SU-DHL-6 (cell line): Measurements from ENCODE around the gene DBNDD1.

Experiments
- EZH2phosphoT487 ChIP-seq: fragments of 200-600 bp; sonication (generic), shearing (Covaris generic); conservative IDR thresholded peaks from 2 replicates; pipeline ENCODE4 v1.6.1; 2018; ENCODE audit warnings: mild to moderate bottlenecking, antibody characterized with exemption, low read length, moderate library complexity, mixed read lengths
- TF ChIP-seq, protein P1 (sequence below): fragments of 200-600 bp; sonication (generic); IDR thresholded peaks from one replicate; pipeline ENCODE4 v1.5.1; 2017; ENCODE audit warnings: antibody characterized with exemption, mild to moderate bottlenecking, low read length, moderate library complexity; ENCODE audit not compliant: insufficient read depth, poor library complexity, severe bottlenecking

DNA sequence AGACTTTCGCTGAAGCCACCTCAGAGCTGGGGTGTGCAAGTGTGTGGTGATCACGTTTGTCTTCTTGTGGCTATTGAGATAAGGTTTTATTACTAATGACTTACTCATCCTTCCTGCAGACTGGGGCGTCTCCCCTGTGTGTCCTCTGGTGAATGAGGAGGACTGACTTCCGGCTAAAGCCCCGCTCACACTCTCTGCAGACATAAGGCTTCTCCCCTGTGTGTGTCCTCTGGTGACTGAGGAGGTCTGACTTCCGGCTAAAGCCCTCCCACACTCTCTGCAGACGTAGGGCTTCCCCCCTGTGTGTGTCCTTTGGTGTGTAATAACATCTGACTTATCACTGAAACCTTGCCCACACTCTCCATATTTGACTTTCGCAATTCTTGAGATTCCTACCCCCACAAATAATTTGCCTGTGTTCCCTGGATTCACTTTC is 38.5 kb upstream of the DBNDD1 start:
- TF ChIP-seq EZH2phosphoT487: no peak
- TF ChIP-seq, protein P1, sequence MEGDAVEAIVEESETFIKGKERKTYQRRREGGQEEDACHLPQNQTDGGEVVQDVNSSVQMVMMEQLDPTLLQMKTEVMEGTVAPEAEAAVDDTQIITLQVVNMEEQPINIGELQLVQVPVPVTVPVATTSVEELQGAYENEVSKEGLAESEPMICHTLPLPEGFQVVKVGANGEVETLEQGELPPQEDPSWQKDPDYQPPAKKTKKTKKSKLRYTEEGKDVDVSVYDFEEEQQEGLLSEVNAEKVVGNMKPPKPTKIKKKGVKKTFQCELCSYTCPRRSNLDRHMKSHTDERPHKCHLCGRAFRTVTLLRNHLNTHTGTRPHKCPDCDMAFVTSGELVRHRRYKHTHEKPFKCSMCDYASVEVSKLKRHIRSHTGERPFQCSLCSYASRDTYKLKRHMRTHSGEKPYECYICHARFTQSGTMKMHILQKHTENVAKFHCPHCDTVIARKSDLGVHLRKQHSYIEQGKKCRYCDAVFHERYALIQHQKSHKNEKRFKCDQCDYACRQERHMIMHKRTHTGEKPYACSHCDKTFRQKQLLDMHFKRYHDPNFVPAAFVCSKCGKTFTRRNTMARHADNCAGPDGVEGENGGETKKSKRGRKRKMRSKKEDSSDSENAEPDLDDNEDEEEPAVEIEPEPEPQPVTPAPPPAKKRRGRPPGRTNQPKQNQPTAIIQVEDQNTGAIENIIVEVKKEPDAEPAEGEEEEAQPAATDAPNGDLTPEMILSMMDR: no peak
